ENCODE results near the gene OR7G3. TPM values are rescaled to one million over a fixed set of nuclear protein-coding genes. Genes with fewer than 3 reads are reported as not detected.

OR7G3 gene
- total and polyA plus RNA-seq, 2 donors (not counting 1 experiment from before 2014, with no cell fraction given): not detected

- DNase-seq (no peak), ATAC-seq (ENCODE audit: low read depth) (no peak)
- Mint-ChIP-seq H3K4me3 (no peak overlapping the region), H3K27me3 (no peaks in the 10 kb centered on the region), H3K27ac (no peak overlapping the region), H3K4me1 (peaks cover 58% of the 10 kb centered on the region), H3K9me3 (ENCODE audit: insufficient read depth) (peaks cover 6% of the 10 kb centered on the region)
- Histone ChIP-seq H3K36me3 (replicated peaks in 1 of 2; ENCODE audit: control extremely low read depth in 1 of 2, control insufficient read depth in 1 of 2, extremely low read depth in 1 of 2, insufficient read depth in 2 of 2, low read length in 1 of 2) (peaks cover 0 to 39% of the 10 kb centered on the region in 2 experiments), H2AFZ (ENCODE audit: insufficient read depth, low read depth, low read length, poor library complexity, severe bottlenecking) (no peak overlapping the region), H3K27ac (ENCODE audit: low read length in 2 of 2) (no peak overlapping the region), H3K9me3 (ENCODE audit: control extremely low read depth in 1 of 3, control insufficient read depth in 2 of 3, insufficient read depth in 1 of 3, low read length in 2 of 3) (peaks cover 2 to 28% (median 13%) of the 10 kb centered on the region in 3 donors), H3K4me2 (replicated peaks; ENCODE audit: low read depth, low read length, poor library complexity, severe bottlenecking) (no peak overlapping the region), H3K4me1 (ENCODE audit: control insufficient read depth in 2 of 2, insufficient read depth in 2 of 2, low read length in 2 of 2) (peaks cover 9 to 12% of the 10 kb centered on the region in 2 donors), H3K4me3 (ENCODE audit: control extremely low read depth in 1 of 5, extremely low read depth in 1 of 5, insufficient read depth in 1 of 5, low read depth in 2 of 5, low read length in 4 of 5) (no peak overlapping the region), H4K20me1 (ENCODE audit: control insufficient read depth, insufficient read depth, low read length, poor library complexity, severe bottlenecking) (peaks cover 67% of the 10 kb centered on the region), H3K79me2 (ENCODE audit: control insufficient read depth, insufficient read depth, low read length) (peaks cover 99% of the 10 kb centered on the region), H3K27me3 (replicated peaks in 1 of 4; ENCODE audit: control extremely low read depth in 1 of 4, control insufficient read depth in 3 of 4, insufficient read depth in 4 of 4, low read length in 3 of 4) (no peaks in the 10 kb centered on the region), H3K9ac (ENCODE audit: low read length) (no peak overlapping the region)
- intact Hi-C loops (cut with micrococcal nuclease): no loop called here
- POLR2A ChIA-PET: no interaction called here
- CTCF ChIA-PET: no interaction called here
- 100% methylated on average over 1 of the region's 5 CpGs for WGBS (ENCODE audit: insufficient coverage)
- TF ChIP-seq EZH2 (IDR thresholded peaks at IDR 0.05; ENCODE audit: borderline replicate concordance, insufficient read depth, low read depth, low read length, poor library complexity, severe bottlenecking) (no peak), CTCF (IDR thresholded peaks at IDR 0.05) (no peak)
These were observed 23.9 kb upstream of the OR7G3 start for GRCh38 chr19:9150650-9151049.

- Mint-ChIP-seq H3K4me1 (peaks cover 52% of the 10 kb centered on the region), H3K27me3 (no peaks in the 10 kb centered on the region), H3K27ac (no peak overlapping the region), H3K9me3 (ENCODE audit: insufficient read depth) (peaks cover 6% of the 10 kb centered on the region), H3K4me3 (no peak overlapping the region)
- Histone ChIP-seq H3K4me3 (ENCODE audit: control extremely low read depth in 1 of 5, extremely low read depth in 1 of 5, insufficient read depth in 1 of 5, low read depth in 2 of 5, low read length in 4 of 5) (no peak overlapping the region), H2AFZ (ENCODE audit: insufficient read depth, low read depth, low read length, poor library complexity, severe bottlenecking) (no peak overlapping the region), H3K4me1 (ENCODE audit: control insufficient read depth in 2 of 2, insufficient read depth in 2 of 2, low read length in 2 of 2) (peaks cover 3 to 6% of the 10 kb centered on the region in 2 donors), H3K79me2 (ENCODE audit: control insufficient read depth, insufficient read depth, low read length) (peaks cover 99% of the 10 kb centered on the region), H3K9me3 (ENCODE audit: control extremely low read depth in 1 of 3, control insufficient read depth in 2 of 3, insufficient read depth in 1 of 3, low read length in 2 of 3) (peaks cover 2 to 32% (median 19%) of the 10 kb centered on the region in 3 donors), H4K20me1 (ENCODE audit: control insufficient read depth, insufficient read depth, low read length, poor library complexity, severe bottlenecking) (peaks cover 73% of the 10 kb centered on the region), H3K36me3 (replicated peaks in 1 of 2; ENCODE audit: control extremely low read depth in 1 of 2, control insufficient read depth in 1 of 2, extremely low read depth in 1 of 2, insufficient read depth in 2 of 2, low read length in 1 of 2) (peaks cover 0 to 45% of the 10 kb centered on the region in 2 experiments), H3K27me3 (replicated peaks in 1 of 4; ENCODE audit: control extremely low read depth in 1 of 4, control insufficient read depth in 3 of 4, insufficient read depth in 4 of 4, low read length in 3 of 4) (no peaks in the 10 kb centered on the region), H3K4me2 (replicated peaks; ENCODE audit: low read depth, low read length, poor library complexity, severe bottlenecking) (no peak overlapping the region), H3K9ac (ENCODE audit: low read length) (no peak overlapping the region), H3K27ac (ENCODE audit: low read length in 2 of 2) (no peak overlapping the region)
- ATAC-seq (ENCODE audit: low read depth) (no peak), DNase-seq (no peak)
- CTCF ChIA-PET: no interaction called here
- TF ChIP-seq CTCF (IDR thresholded peaks at IDR 0.05): no peak
- TF ChIP-seq EZH2 (IDR thresholded peaks at IDR 0.05; ENCODE audit: borderline replicate concordance, insufficient read depth, low read depth, low read length, poor library complexity, severe bottlenecking): no peak
- POLR2A ChIA-PET: no interaction called here
- intact Hi-C loops (cut with micrococcal nuclease): no loop called here
- WGBS (ENCODE audit: insufficient coverage): 100% methylated on average over 2 of the region's 4 CpGs
These were observed 23.2 kb upstream of the OR7G3 start for GRCh38 chr19:9149997-9150396.

Data from B cell (primary cell).